ENCODE data around the gene NOS1AP.

The NOS1AP gene

DNA sequence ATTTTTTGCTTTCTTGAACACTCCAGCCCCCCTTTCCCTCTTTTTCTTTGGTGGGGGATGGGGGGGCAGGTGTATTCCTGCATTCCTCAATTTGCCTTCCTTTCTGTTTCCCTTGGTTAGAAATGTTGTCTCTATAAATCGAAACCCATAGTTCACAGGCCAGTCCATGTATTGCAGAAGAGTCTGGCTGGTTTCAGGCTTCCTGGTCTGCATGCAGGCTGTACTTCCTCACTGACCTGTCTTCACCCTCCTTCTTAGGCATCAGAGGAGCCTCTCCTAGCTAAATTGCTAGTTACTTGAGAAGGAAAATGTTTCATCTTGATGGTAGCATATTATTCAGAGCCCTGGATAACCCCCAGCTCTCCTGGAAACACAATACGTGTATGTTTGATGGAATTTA, 167.1 kb downstream of the NOS1AP start:
- TF ChIP-seq NFRKB (IDR thresholded peaks at IDR 0.05) = no peak
- TF ChIP-seq ZNF384 (IDR thresholded peaks at IDR 0.05) = no peak
- TF ChIP-seq HDGF (IDR thresholded peaks at IDR 0.05; ENCODE audit: borderline replicate concordance) = no peak
- no peak for TF ChIP-seq ARNT (IDR thresholded peaks at IDR 0.05)
- TF ChIP-seq, protein P1, sequence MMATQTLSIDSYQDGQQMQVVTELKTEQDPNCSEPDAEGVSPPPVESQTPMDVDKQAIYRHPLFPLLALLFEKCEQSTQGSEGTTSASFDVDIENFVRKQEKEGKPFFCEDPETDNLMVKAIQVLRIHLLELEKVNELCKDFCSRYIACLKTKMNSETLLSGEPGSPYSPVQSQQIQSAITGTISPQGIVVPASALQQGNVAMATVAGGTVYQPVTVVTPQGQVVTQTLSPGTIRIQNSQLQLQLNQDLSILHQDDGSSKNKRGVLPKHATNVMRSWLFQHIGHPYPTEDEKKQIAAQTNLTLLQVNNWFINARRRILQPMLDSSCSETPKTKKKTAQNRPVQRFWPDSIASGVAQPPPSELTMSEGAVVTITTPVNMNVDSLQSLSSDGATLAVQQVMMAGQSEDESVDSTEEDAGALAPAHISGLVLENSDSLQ (IDR thresholded peaks at IDR 0.05) = no peak
- no peak for TF ChIP-seq FOXM1 (IDR thresholded peaks at IDR 0.05; ENCODE audit: borderline replicate concordance)
- no peak for TF ChIP-seq LEF1 (IDR thresholded peaks at IDR 0.05; ENCODE audit: borderline replicate concordance)
- no peak for TF ChIP-seq ELF4 (IDR thresholded peaks at IDR 0.05)
- TF ChIP-seq L3MBTL2 (conservative IDR thresholded peaks at IDR 0.05) = no peak
- POLR2A ChIA-PET = no interaction called here
- CTCF ChIA-PET = no interaction called here
- no peak for DNase-seq (ENCODE audit: extremely low spot score)

DNA sequence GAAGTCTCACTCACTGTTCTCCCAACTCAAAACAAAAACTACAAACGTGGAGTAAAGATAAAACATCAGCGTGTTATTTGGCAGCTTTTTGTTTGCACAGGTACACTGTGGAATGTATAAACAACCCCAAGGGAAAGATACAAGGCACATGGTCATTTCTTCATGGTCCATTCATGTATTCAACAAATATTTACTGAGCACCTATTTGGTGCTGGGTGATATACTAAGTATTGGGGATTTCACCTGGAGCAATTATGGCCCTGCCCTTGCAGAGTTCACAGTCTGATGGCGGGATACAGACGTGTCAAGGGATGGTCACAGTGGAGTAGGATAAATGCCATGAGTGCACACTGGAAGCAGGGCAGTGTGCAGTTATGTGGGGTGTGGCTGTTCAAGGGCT, 171.1 kb downstream of the NOS1AP start:
- ChIA-PET CTCF (interaction anchor here (0.6 kb wide), 1 partner anchor 127 kb away, joined by 3 read pairs; no protein-coding TSS in a partner anchor), POLR2A (no interaction called here)
- DNase-seq (ENCODE audit: extremely low spot score) = no peak
- no peak for TF ChIP-seq TARDBP (IDR thresholded peaks at IDR 0.05)
- no peak for TF ChIP-seq HDGF (IDR thresholded peaks at IDR 0.05; ENCODE audit: borderline replicate concordance)
- TF ChIP-seq L3MBTL2 (conservative IDR thresholded peaks at IDR 0.05) = no peak
- no peak for TF ChIP-seq ZNF384 (IDR thresholded peaks at IDR 0.05)
- TF ChIP-seq FOXK2 (IDR thresholded peaks at IDR 0.05) = no peak

DNA sequence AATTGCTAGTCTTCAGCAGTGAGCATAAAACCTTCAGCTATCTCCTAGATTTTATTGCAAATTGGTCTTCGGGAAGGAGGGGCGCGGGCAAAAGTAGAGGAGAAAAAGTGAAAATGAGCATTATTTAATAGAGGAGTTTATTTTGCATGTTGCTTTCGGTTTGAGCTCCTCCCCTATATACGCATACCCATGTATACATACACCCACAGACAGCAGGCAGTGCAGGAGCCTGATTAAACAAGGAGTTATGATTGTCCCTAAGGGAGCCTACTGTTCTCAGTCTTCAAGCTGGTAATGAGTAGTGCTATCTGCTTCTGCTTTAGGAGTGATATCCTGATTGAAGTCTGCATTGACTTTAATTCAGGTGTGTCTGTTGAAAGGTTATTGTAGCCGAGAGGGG, 173.3 kb downstream of the NOS1AP start:
- ChIA-PET CTCF (no interaction called here), POLR2A (no interaction called here)
- TF ChIP-seq SP1 (IDR thresholded peaks at IDR 0.05) (no peak), NFRKB (IDR thresholded peaks at IDR 0.05) (no peak), SUZ12 (IDR thresholded peaks at IDR 0.05) (no peak), ARNT (IDR thresholded peaks at IDR 0.05) (no peak), CTBP1 (IDR thresholded peaks at IDR 0.05; ENCODE audit: borderline replicate concordance) (no peak), TARDBP (IDR thresholded peaks at IDR 0.05) (no peak), L3MBTL2 (conservative IDR thresholded peaks at IDR 0.05) (no peak), BHLHE40 (IDR thresholded peaks at IDR 0.05; ENCODE audit: borderline replicate concordance) (no peak), ZNF384 (IDR thresholded peaks at IDR 0.05) (no peak), FOXA1 (IDR thresholded peaks at IDR 0.05) (no peak), FOXM1 (IDR thresholded peaks at IDR 0.05; ENCODE audit: borderline replicate concordance) (no peak), HDGF (IDR thresholded peaks at IDR 0.05; ENCODE audit: borderline replicate concordance) (no peak), ELF4 (IDR thresholded peaks at IDR 0.05) (no peak), FOXK2 (IDR thresholded peaks at IDR 0.05) (no peak)
- TF ChIP-seq, protein P1 (IDR thresholded peaks at IDR 0.05) = no peak
- DNase-seq (ENCODE audit: extremely low spot score) = no peak

DNA sequence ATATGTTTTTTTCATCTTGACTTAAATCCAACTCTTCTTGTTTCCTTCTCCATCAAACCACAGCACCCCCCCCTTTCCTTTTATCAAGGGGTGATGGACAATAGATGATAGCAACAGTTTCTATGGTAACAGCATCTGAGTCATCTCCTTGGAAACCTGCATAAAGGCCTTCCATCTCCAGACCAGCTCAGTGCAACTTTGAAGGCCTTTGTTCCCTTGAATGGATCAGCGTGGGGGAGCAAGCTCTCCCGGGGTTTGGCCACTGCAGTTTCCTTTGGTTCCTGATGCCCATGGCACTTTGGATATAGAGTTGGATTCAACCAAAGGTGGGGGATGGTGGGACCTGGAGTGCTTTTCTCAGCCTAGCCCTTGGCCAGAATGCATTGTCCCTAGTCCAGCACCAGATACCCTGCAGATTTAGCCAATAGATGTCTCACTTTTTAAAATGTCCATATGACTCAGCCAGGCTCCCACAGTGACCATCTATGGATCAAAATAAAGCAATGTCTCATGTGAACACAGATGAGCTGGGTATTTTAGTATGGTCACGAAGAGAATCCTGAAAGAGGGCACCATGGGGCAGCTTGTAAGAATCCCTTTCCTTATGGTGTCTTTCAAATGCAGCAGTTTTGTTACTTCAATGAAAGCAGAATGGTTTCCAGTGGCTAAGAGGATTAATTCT, 179.5 kb downstream of the NOS1AP start:
- DNase-seq (ENCODE audit: extremely low spot score) = no peak
- ChIA-PET POLR2A (no interaction called here), CTCF (no interaction called here)
- TF ChIP-seq BHLHE40 (IDR thresholded peaks at IDR 0.05; ENCODE audit: borderline replicate concordance) = no peak
- TF ChIP-seq, protein P1 (IDR thresholded peaks at IDR 0.05) = no peak
- TF ChIP-seq LEF1 (IDR thresholded peaks at IDR 0.05; ENCODE audit: borderline replicate concordance) = no peak
- TF ChIP-seq SP1 (IDR thresholded peaks at IDR 0.05) = no peak
- no peak for TF ChIP-seq ELF4 (IDR thresholded peaks at IDR 0.05)
- TF ChIP-seq FOXA1 (IDR thresholded peaks at IDR 0.05) = no peak
- TF ChIP-seq FOXM1 (IDR thresholded peaks at IDR 0.05; ENCODE audit: borderline replicate concordance) = no peak

DNA sequence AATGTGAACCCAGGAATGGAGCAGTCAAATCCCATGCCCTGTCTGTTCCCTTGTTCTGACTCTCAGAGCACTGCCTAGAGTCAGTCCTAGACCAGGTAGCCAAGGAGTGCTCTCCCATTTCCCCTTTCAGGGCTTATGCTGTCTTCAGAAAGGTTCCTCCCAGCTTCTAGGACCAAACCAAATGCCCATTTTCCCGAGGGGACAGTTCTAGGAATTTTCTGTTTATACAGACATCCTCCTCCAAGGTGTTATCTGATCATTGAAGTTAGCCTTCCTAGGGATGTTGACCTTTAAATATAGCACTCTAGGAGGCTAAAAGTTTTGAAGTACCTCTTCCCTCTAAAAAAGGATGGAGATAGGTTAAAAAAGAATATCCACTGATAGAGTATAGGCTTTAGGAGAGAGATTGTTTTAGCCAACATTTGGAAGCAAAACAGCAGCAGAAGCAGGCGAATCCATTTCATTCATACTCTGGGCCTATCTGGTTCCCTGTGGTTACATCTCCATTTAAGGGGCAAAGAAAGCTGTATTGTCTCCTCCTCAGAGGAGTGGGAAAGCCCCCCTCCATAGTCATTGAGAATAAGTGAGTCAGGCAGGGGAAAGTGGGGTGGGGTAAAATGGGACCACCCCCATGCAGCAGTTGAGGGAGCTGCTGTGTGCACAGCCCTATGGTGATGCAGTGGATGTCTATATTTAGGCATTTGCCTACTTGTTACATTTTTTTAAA, 180.7 kb downstream of the NOS1AP start:
- DNase-seq (ENCODE audit: extremely low spot score) = no peak
- POLR2A ChIA-PET = no interaction called here
- TF ChIP-seq HDGF (IDR thresholded peaks at IDR 0.05; ENCODE audit: borderline replicate concordance) (no peak), SUZ12 (IDR thresholded peaks at IDR 0.05) (no peak), FOXA1 (IDR thresholded peaks at IDR 0.05) (no peak), BHLHE40 (IDR thresholded peaks at IDR 0.05; ENCODE audit: borderline replicate concordance) (no peak), ZNF384 (IDR thresholded peaks at IDR 0.05) (no peak), NFRKB (IDR thresholded peaks at IDR 0.05) (no peak), FOXM1 (IDR thresholded peaks at IDR 0.05; ENCODE audit: borderline replicate concordance) (no peak), TARDBP (IDR thresholded peaks at IDR 0.05) (no peak), ARNT (IDR thresholded peaks at IDR 0.05) (no peak), SP1 (IDR thresholded peaks at IDR 0.05) (no peak), LEF1 (IDR thresholded peaks at IDR 0.05; ENCODE audit: borderline replicate concordance) (no peak)
- TF ChIP-seq, protein P1 (IDR thresholded peaks at IDR 0.05) = no peak
- CTCF ChIA-PET = no interaction called here
